Erythroblast (primary cell): Measurements from ENCODE around the gene DPM3.

Experiments
- GATA1 ChIP-seq: IDR thresholded peaks from 2 replicates; pipeline ENCODE4 v1.6.1; 2011; ENCODE audit warnings: low read depth, mild to moderate bottlenecking, control low read depth, low read length, moderate library complexity
- POLR2A ChIP-seq: IDR thresholded peaks from 2 replicates; pipeline ENCODE4 v1.6.1; 2011; ENCODE audit warnings: mild to moderate bottlenecking, low read length

DNA sequence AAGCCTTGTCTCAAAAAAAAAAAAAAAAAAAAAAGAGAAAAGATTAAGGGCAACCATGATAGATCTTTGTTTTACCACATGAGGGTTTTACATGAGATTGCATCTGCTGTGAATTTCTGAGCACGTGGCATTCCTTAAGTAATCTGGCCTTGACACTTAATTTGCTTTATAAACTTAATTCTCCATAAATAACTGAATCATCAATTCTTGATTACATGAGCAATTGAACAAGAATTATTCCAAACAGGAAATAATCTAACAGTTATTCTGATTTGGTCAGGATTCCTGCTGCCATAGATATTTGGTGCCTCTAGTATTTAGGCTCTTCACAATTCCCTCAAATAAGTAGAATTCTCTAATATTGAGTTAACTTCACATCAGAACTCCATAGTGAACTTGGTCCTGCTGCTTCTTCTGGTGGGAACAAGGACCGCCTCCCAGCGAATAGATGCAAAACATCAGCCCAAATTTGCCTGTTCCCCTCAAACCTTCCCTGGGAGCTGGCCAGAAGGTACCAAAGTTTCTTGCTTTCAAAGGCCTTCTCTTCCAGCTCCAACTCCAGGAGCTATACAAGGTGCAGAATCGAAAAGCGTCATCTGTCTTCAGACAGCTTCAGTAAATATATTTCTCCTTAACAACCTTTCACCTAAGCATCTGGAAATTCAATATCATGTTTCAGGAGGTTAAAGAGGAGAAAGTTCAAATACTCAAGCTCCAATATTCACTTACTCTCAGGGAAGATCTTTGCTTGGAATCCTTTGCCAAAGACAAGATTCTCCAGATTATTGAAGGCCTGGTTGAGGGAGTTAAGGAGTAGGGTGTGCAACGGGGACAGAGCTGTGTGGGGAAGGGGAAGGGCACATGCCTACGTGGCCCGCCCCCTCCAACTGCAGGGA, 31.8 kb upstream of the DPM3 start:
- TF ChIP-seq POLR2A (no peak), GATA1 (no peak)
